Endometrium (tissue), 2 donors: ENCODE measurements around the gene HCFC1R1.

Experiments
- FAIRE-seq: peaks from 2 replicates; lab custom pipeline; 2012; peaks lifted over from hg19 to GRCh38; lab: Jason Lieb, UNC
- donor health status: control.
- donor health status: control.

HCFC1R1 gene

GRCh38 chr16:3035972-3036725 is 12.4 kb upstream of the HCFC1R1 start:
- no peak for FAIRE-seq

GRCh38 chr16:3035289-3035971 is 11.7 kb upstream of the HCFC1R1 start:
- no peak for FAIRE-seq

GRCh38 chr16:3032624-3033023 is 8.9 kb upstream of the HCFC1R1 start:
- FAIRE-seq, result no peak

GRCh38 chr16:3030222-3031212 is 6.8 kb upstream of the HCFC1R1 start:
- no peak for FAIRE-seq

GRCh38 chr16:3029491-3030221 is 5.9 kb upstream of the HCFC1R1 start:
- FAIRE-seq, result no peak

GRCh38 chr16:3028716-3029319 is 5.1 kb upstream of the HCFC1R1 start:
- FAIRE-seq, result no peak

GRCh38 chr16:3027983-3028715 is 4.4 kb upstream of the HCFC1R1 start:
- no peak for FAIRE-seq

- no peak for FAIRE-seq
These were observed 3.7 kb upstream of the HCFC1R1 start for GRCh38 chr16:3027489-3027795.

- FAIRE-seq, result no peak
These were observed 3.1 kb upstream of the HCFC1R1 start for GRCh38 chr16:3026609-3027488.

- no peak for FAIRE-seq
These were observed 2.2 kb upstream of the HCFC1R1 start for GRCh38 chr16:3026003-3026378.

GRCh38 chr16:3025032-3026002 is 1.6 kb upstream of the HCFC1R1 start:
- FAIRE-seq, result no peak

- FAIRE-seq, result no peak
These were observed 400 bp downstream of the HCFC1R1 start for GRCh38 chr16:3023415-3023668.

- no peak for FAIRE-seq
These were observed 893 bp downstream of the HCFC1R1 start for GRCh38 chr16:3022684-3023414.

- FAIRE-seq, result peak; percentile 79
These were observed 1.5 kb downstream of the HCFC1R1 start for GRCh38 chr16:3022208-3022683.

- no peak for FAIRE-seq
These were observed 2.1 kb downstream of the HCFC1R1 start for GRCh38 chr16:3021449-3022207.

- no peak for FAIRE-seq
These were observed 2.9 kb downstream of the HCFC1R1 start for GRCh38 chr16:3020604-3021448.

- no peak for FAIRE-seq
These were observed 3.5 kb downstream of the HCFC1R1 start, which contains the start of gene TNFRSF12A for GRCh38 chr16:3020247-3020603. TSS of gene TNFRSF12A (plus strand) at chr16:3020368. CDS start at chr16:3020398, 30 bp downstream.
